CD4-positive, alpha-beta memory T cell (primary cell): ENCODE results near the gene DPH7. TPM values are rescaled to one million over a fixed set of nuclear protein-coding genes. Genes with fewer than 3 reads are reported as not detected.

ENCODE experiments used
- CTCF ChIA-PET: fragments of 350-600 bp; sonication (Branson Sonifier 250); formaldehyde crosslinking; loops from one replicate; lab custom pipeline; 2021; ENCODE audit warnings: inconsistent platforms; ENCODE audit not compliant: partially characterized antibody; lab: Charles Lee
- POLR2A ChIA-PET: fragments of 350-600 bp; sonication (Branson Sonifier 250); formaldehyde crosslinking; loops from one replicate; lab custom pipeline; 2021; ENCODE audit not compliant: partially characterized antibody; lab: Charles Lee
- DNase-seq, 5 donors: peaks; one replicate each; pipeline versions ENCODE4 v3.0.0 to v3.0.0-alpha.2; 2020 to 2022; ENCODE audit warnings: mixed read lengths in 1 of 5
- H3K27ac ChIP-seq: one replicate; pipeline ENCODE4 v1.7.0; 2013; ENCODE audit warnings: low read depth, low read length
- H3K27me3 ChIP-seq: 2 replicates; pipeline ENCODE4 v1.7.0; 2013; ENCODE audit warnings: mild to moderate bottlenecking, low read length, moderate library complexity; ENCODE audit not compliant: insufficient read depth
- H3K36me3 ChIP-seq: 2 replicates; pipeline ENCODE4 v1.7.0; 2013; ENCODE audit warnings: mild to moderate bottlenecking, low read length, moderate library complexity; ENCODE audit not compliant: insufficient read depth
- H3K4me1 ChIP-seq: 2 replicates; pipeline ENCODE4 v1.7.0; 2013; ENCODE audit warnings: mild to moderate bottlenecking, low read length, moderate library complexity; ENCODE audit not compliant: insufficient read depth
- H3K4me3 ChIP-seq, 2 donors: one replicate each; pipeline ENCODE4 v1.7.0; 2013; ENCODE audit warnings: low read length in 2 of 2, mild to moderate bottlenecking in 1 of 2
- H3K9me3 ChIP-seq, 2 donors: one replicate each; pipeline ENCODE4 v1.7.0; 2013; ENCODE audit warnings: low read length in 2 of 2, control low read depth in 1 of 2; ENCODE audit not compliant: control insufficient read depth in 1 of 2
- H3K27ac Mint-ChIP-seq, 7 donors: one replicate each; pipeline ENCODE4 v1.8.0; 2020 to 2021; ENCODE audit warnings: mixed read lengths in 7 of 7, mild to moderate bottlenecking in 6 of 7, inconsistent platforms in 3 of 7, moderate library complexity in 3 of 7
- H3K27me3 Mint-ChIP-seq, 2 donors: one replicate each; pipeline ENCODE4 v1.8.0; 2020 to 2021; ENCODE audit warnings: mixed read lengths in 2 of 2
- H3K36me3 Mint-ChIP-seq, 2 donors: one replicate each; pipeline ENCODE4 v1.8.0; 2020 to 2021; ENCODE audit warnings: mixed read lengths in 2 of 2, inconsistent platforms in 1 of 2, mild to moderate bottlenecking in 1 of 2
- H3K4me1 Mint-ChIP-seq, 4 donors: one replicate each; pipeline ENCODE4 v1.8.0; 2020 to 2021; ENCODE audit warnings: mixed read lengths in 4 of 4, mild to moderate bottlenecking in 1 of 4
- H3K4me3 Mint-ChIP-seq, 8 donors: one replicate each; pipeline ENCODE4 v1.8.0; 2020 to 2021; ENCODE audit warnings: mixed read lengths in 8 of 8, mild to moderate bottlenecking in 7 of 8, moderate library complexity in 6 of 8, inconsistent platforms in 3 of 8
- H3K9me3 Mint-ChIP-seq, 8 donors: one replicate each; pipeline ENCODE4 v1.8.0; 2020 to 2021; ENCODE audit warnings: mixed read lengths in 8 of 8, mild to moderate bottlenecking in 5 of 8, inconsistent platforms in 3 of 8, moderate library complexity in 1 of 8
- intact Hi-C: fragments of 100-400 bp; cut with micrococcal nuclease; formaldehyde crosslinking; loops from one replicate; pipeline ENCODE4 v1.15.1; 2023
- polyA plus RNA-seq, 2 donors: library from polyadenylated mRNA; unstranded; fragments of 300-500 nt; fragmentation: Illumina TruSeq; gene quantifications; one replicate each; pipeline ENCODE4 v1.2.3, GENCODE V29; 2021
- total RNA-seq, 2 experiments: library from RNA; stranded (reverse); gene quantifications; one replicate each; pipeline ENCODE4 v1.2.3, GENCODE V29; 2021

Gene DPH7
- total and polyA plus RNA-seq, 4 experiments from 2014 or later: 27.9 to 79.1 (median 53.5) TPM

DNA sequence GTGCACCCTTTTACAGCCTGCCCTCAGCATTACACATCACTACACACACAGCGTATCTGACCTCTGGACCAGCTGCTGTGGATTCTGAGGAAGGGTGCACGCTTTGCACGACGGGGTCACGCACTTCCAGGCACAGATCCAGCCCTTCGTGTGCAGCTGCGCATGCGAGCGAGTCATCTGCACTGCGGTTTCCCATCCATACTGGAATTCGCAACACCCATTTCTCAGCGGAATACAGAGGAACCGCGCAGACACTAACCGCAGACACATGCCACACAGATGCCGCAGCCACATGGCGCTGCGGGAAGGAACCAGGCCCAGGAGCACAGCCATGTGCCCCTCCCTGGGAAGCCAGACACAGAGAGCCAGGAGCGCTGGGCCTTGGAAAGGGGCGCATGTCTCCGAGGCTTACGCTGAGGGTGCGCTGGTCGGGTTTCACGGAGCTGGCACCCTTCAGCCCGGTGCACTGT lies 72.0 kb downstream of the DPH7 start:
- H3K4me3 ChIP-seq: no peak overlapping the region
- ChIA-PET CTCF (interaction anchor here (1.8 kb wide), 1 partner anchor 18 kb away, joined by 4 read pairs; no protein-coding TSS in a partner anchor), POLR2A (no interaction called here)
- Mint-ChIP-seq H3K9me3 (peaks cover 0 to 7% (median 1%) of the 10 kb centered on the region in 8 donors), H3K27me3 (no peaks in the 10 kb centered on the region), H3K27ac (no peak overlapping the region), H3K36me3 (peaks cover 0 to under 1% of the 10 kb centered on the region in 2 donors), H3K4me1 (peaks cover 0 to 9% (median 0%) of the 10 kb centered on the region in 4 donors), H3K4me3 (no peak overlapping the region)
- H3K4me1 ChIP-seq: no peaks in the 10 kb centered on the region
- H3K27ac ChIP-seq: no peak overlapping the region
- H3K9me3 ChIP-seq: no peaks in the 10 kb centered on the region
- intact Hi-C loops: no loop called here
- no peaks in the 10 kb centered on the region for H3K27me3 ChIP-seq
- no peaks in the 10 kb centered on the region for H3K36me3 ChIP-seq
- DNase-seq: no peak

DNA sequence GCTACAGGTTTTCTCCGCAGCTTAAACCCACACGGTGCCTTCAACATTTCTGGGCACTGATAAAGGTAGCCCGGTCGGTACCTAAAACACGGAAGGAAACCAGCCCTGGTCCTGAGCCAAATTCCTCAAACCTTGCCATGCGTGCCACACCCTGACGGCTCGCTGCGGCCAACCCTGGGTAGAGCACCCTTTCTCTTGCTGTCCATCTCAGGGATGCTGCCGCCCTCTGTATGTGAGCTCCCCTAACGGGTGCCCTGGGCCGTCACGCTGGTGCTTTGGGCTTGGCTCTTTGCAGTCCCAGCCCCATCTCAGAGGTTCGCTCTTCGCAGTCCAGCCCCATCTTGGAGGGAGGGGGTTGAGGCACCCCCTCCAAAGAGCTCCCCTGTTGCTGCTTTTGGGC lies 72.5 kb downstream of the DPH7 start:
- Histone ChIP-seq H3K27me3 (no peaks in the 10 kb centered on the region), H3K4me3 (no peak overlapping the region), H3K9me3 (no peaks in the 10 kb centered on the region), H3K36me3 (no peaks in the 10 kb centered on the region), H3K4me1 (no peaks in the 10 kb centered on the region), H3K27ac (no peak overlapping the region)
- H3K9me3 Mint-ChIP-seq: peaks cover 0 to 10% (median 1%) of the 10 kb centered on the region in 8 donors
- no peaks in the 10 kb centered on the region for H3K27me3 Mint-ChIP-seq
- DNase-seq: no peak
- ChIA-PET POLR2A (no interaction called here), CTCF (no interaction called here)
- no peak overlapping the region for H3K27ac Mint-ChIP-seq
- intact Hi-C loops: no loop called here
- H3K4me1 Mint-ChIP-seq: peaks cover 0 to 11% (median 0%) of the 10 kb centered on the region in 4 donors
- H3K4me3 Mint-ChIP-seq: no peak overlapping the region
- peaks cover 0 to 2% of the 10 kb centered on the region in 2 donors for H3K36me3 Mint-ChIP-seq

DNA sequence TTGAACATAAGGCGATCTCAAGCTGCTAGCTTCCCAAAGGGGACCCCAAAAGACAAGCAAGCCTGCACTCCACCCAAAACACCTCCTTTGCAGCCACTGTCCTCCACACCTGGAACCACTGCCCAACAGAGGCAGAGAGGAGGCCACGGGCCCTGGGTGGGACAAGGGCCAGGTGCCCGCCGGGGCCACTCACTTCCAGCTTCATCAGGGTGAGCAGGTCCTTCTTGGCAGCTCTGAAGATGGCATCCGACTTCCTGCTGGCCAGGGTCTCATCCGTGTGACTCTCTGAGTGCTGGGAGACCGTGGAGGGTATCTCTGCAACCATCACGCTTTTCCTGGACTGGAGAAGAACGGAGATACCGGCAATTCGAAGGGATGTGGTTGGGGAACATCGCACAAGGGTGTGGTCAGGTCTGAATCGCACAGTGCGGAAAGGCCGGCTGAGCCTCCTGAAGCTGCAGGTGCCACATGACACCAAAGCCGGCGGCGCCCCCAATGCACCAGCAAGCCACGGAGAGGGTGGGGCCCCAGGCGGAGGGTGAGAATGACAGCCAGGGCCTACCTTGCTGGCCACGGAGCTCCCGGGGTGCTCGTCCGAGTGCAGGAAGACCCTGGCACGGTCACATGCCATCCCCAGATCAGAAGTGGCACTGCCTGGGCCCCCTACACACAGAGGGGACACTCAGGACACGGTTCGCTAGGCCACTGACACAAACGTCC lies 73.1 kb downstream of the DPH7 start:
- Histone ChIP-seq H3K27ac (no peak overlapping the region), H3K27me3 (no peaks in the 10 kb centered on the region), H3K36me3 (no peaks in the 10 kb centered on the region), H3K4me3 (no peak overlapping the region), H3K9me3 (no peaks in the 10 kb centered on the region), H3K4me1 (no peaks in the 10 kb centered on the region)
- Mint-ChIP-seq H3K9me3 (peaks cover 0 to 10% (median 1%) of the 10 kb centered on the region in 8 donors), H3K4me1 (peaks cover 0 to 11% (median 0%) of the 10 kb centered on the region in 4 donors), H3K27me3 (no peaks in the 10 kb centered on the region), H3K4me3 (no peak overlapping the region), H3K27ac (no peak overlapping the region), H3K36me3 (peaks cover 0 to 2% of the 10 kb centered on the region in 2 donors)
- ChIA-PET POLR2A (no interaction called here), CTCF (no interaction called here)
- intact Hi-C loops: no loop called here
- no peak for DNase-seq

Other genes with a start within 250 kb of the DPH7 start
- gene EXD3, start 155.8 kb downstream of the DPH7 start, total RNA-seq: 10 to 100 TPM; 21.4 to 21.9 TPM
- gene EXD3, start 155.8 kb downstream of the DPH7 start, polyA plus RNA-seq: 1 to 10 TPM; 2.5 to 7.1 TPM
- gene NOXA1, start 155.5 kb downstream of the DPH7 start, total RNA-seq: 1 to 10 TPM; 4.5 to 5.6 TPM
- under 1 TPM; 0.29 to 1.00 TPM for gene NOXA1, start 155.5 kb downstream of the DPH7 start, polyA plus RNA-seq
- gene ENTPD8, start 137.6 kb downstream of the DPH7 start, total RNA-seq: not detected
- gene ENTPD8, start 137.6 kb downstream of the DPH7 start, polyA plus RNA-seq: not detected
- 10 to 100 TPM; 18.3 to 20.9 TPM for gene NSMF, start 119.6 kb downstream of the DPH7 start, total RNA-seq
- gene NSMF, start 119.6 kb downstream of the DPH7 start, polyA plus RNA-seq: 10 to 100 TPM in 1 of 2 donors, 1 to 10 TPM in 1; 3.8 to 10.6 TPM
- 10 to 100 TPM; 15.5 to 15.7 TPM for gene PNPLA7, start 28.5 kb downstream of the DPH7 start, total RNA-seq
- under 1 TPM in 1 of 2 donors, not detected in 1; 0.98 TPM for gene PNPLA7, start 28.5 kb downstream of the DPH7 start, polyA plus RNA-seq
- 10 to 100 TPM; 91.6 to 95.9 TPM for gene MRPL41, start 27.0 kb downstream of the DPH7 start, total RNA-seq
- 10 to 100 TPM; 37.8 to 39.9 TPM for gene MRPL41, start 27.0 kb downstream of the DPH7 start, polyA plus RNA-seq
- gene ZMYND19, start 11.6 kb upstream of the DPH7 start, total RNA-seq: 10 to 100 TPM; 26.8 to 29.1 TPM
- 10 to 100 TPM in 1 of 2 donors, 1 to 10 TPM in 1; 3.6 to 13.7 TPM for gene ZMYND19, start 11.6 kb upstream of the DPH7 start, polyA plus RNA-seq
- gene ARRDC1, start 26.8 kb upstream of the DPH7 start, total RNA-seq: 10 to 100 TPM; 82.3 to 86.2 TPM
- 10 to 100 TPM; 54.3 to 59.4 TPM for gene ARRDC1, start 26.8 kb upstream of the DPH7 start, polyA plus RNA-seq
- gene EHMT1, start 40.1 kb upstream of the DPH7 start, total RNA-seq: 100 to 1,000 TPM in 1 of 2 experiments, 10 to 100 TPM in 1; 99.6 to 118 TPM
- gene EHMT1, start 40.1 kb upstream of the DPH7 start, polyA plus RNA-seq: 10 to 100 TPM in 1 of 2 donors, 1 to 10 TPM in 1; 6.7 to 35.5 TPM